HEK293 (cell line): ENCODE measurements around the gene LHFPL3.
A peak's percentile ranks its signal among the peaks of the same experiment; 100 is the strongest.

Experiments
- CTCF ChIA-PET: fragments of 350-600 bp; formaldehyde crosslinking; extraction: SDS; loops from one replicate; lab custom pipeline; 2021; ENCODE audit warnings: antibody characterized with exemption; lab: Yijun Ruan, JAX
- POLR2A ChIA-PET: fragments of 300-600 bp; formaldehyde crosslinking; extraction: SDS; loops from one replicate; lab custom pipeline; 2020; ENCODE audit warnings: antibody characterized with exemption, inconsistent platforms; lab: Yijun Ruan, JAX
- H3K27ac ChIP-seq: fragments of 200-500 bp; sonication (Bioruptor generic); 2 replicates; pipeline ENCODE4 v1.5.1; 2014; ENCODE audit warnings: low read depth, low read length, control low read depth, inconsistent platforms; ENCODE audit errors: extremely low read depth
- H3K36me3 ChIP-seq, 2 experiments: fragments of 200-500 bp in 1 of 2; sonication (Bioruptor generic) in 1 of 2; 1 replicate in 1 of 2; 2 replicates in 1 of 2; pipeline ENCODE4 v1.5.1; 2014 to 2017; ENCODE audit warnings: inconsistent platforms in 2 of 2, low read length in 2 of 2; ENCODE audit not compliant: control insufficient read depth in 2 of 2, insufficient read depth in 1 of 2
- H3K4me1 ChIP-seq: fragments of 200-500 bp; sonication (Bioruptor generic); 2 replicates; pipeline ENCODE4 v1.5.1; 2014; ENCODE audit warnings: mild to moderate bottlenecking, low read length, inconsistent platforms; ENCODE audit not compliant: control insufficient read depth, insufficient read depth
- H3K4me3 ChIP-seq: 2 replicates; pipeline ENCODE4 v1.5.1; 2011; ENCODE audit warnings: low read depth, mild to moderate bottlenecking, control low read depth, low read length, moderate library complexity
- H3K9me3 ChIP-seq: fragments of 200-500 bp; sonication (Bioruptor generic); 2 replicates; pipeline ENCODE4 v1.5.1; 2014; ENCODE audit warnings: low read depth, low read length, inconsistent platforms; ENCODE audit not compliant: control insufficient read depth, insufficient read depth
- GLIS1 ChIP-seq: fragments of 450-650 bp; formaldehyde crosslinking; IDR thresholded peaks from 2 replicates; pipeline ENCODE4 v1.5.1; 2016; ENCODE audit warnings: missing biosample characterization, missing genetic modification characterization
- GLIS2 ChIP-seq: fragments of 450-650 bp; formaldehyde crosslinking; IDR thresholded peaks from 2 replicates; pipeline ENCODE4 v1.5.1; 2016; ENCODE audit warnings: missing biosample characterization, missing genetic modification characterization
- PRDM1 ChIP-seq: fragments of 450-650 bp; formaldehyde crosslinking; IDR thresholded peaks from 2 replicates; pipeline ENCODE4; 2016; ENCODE audit warnings: missing biosample characterization, missing genetic modification characterization
- SALL2 ChIP-seq: fragments of 450-650 bp; formaldehyde crosslinking; IDR thresholded peaks from 2 replicates; pipeline ENCODE4 v1.5.0; 2017; ENCODE audit warnings: missing biosample characterization, mild to moderate bottlenecking, missing genetic modification characterization, borderline replicate concordance
- WT1 ChIP-seq: fragments of 450-650 bp; formaldehyde crosslinking; IDR thresholded peaks from 2 replicates; pipeline ENCODE4 v1.5.1; 2016; ENCODE audit warnings: missing biosample characterization, missing genetic modification characterization
- ZBTB21 ChIP-seq: fragments of 450-650 bp; formaldehyde crosslinking; IDR thresholded peaks from 2 replicates; pipeline ENCODE4 v1.5.1; 2017; ENCODE audit warnings: missing biosample characterization, missing genetic modification characterization
- ZBTB8A ChIP-seq: fragments of 450-650 bp; formaldehyde crosslinking; IDR thresholded peaks from 2 replicates; pipeline ENCODE4 v1.5.1; 2016; ENCODE audit warnings: missing biosample characterization, missing genetic modification characterization
- ZNF184 ChIP-seq: fragments of 450-650 bp; IDR thresholded peaks from 2 replicates; pipeline ENCODE4 v1.5.1; 2018; ENCODE audit warnings: missing biosample characterization, mild to moderate bottlenecking, missing genetic modification characterization
- ZNF239 ChIP-seq: fragments of 450-650 bp; formaldehyde crosslinking; IDR thresholded peaks from 2 replicates; pipeline ENCODE4 v1.5.1; 2016; ENCODE audit warnings: missing biosample characterization, missing genetic modification characterization
- ZNF266 ChIP-seq: fragments of 450-650 bp; formaldehyde crosslinking; IDR thresholded peaks from 2 replicates; pipeline ENCODE4 v1.5.1; 2016; ENCODE audit warnings: missing biosample characterization, missing genetic modification characterization, low read depth
- ZNF280C ChIP-seq: fragments of 450-650 bp; formaldehyde crosslinking; IDR thresholded peaks from 2 replicates; pipeline ENCODE4 v1.5.1; 2016; ENCODE audit warnings: missing biosample characterization, missing genetic modification characterization
- ZNF302 ChIP-seq: fragments of 450-650 bp; formaldehyde crosslinking; IDR thresholded peaks from 2 replicates; pipeline ENCODE4 v1.5.1; 2016; ENCODE audit warnings: missing biosample characterization, missing genetic modification characterization, low read depth
- ZNF324 ChIP-seq: fragments of 450-650 bp; formaldehyde crosslinking; IDR thresholded peaks from 2 replicates; pipeline ENCODE4 v1.5.1; 2016; ENCODE audit warnings: missing biosample characterization, missing genetic modification characterization
- ZNF404 ChIP-seq: fragments of 450-650 bp; formaldehyde crosslinking; IDR thresholded peaks from 2 replicates; pipeline ENCODE4 v1.5.1; 2017; ENCODE audit warnings: missing biosample characterization, missing genetic modification characterization
- ZNF416 ChIP-seq: fragments of 450-650 bp; formaldehyde crosslinking; IDR thresholded peaks from 2 replicates; pipeline ENCODE4 v1.5.1; 2016; ENCODE audit warnings: missing biosample characterization, missing genetic modification characterization
- ZNF488 ChIP-seq: fragments of 450-650 bp; formaldehyde crosslinking; IDR thresholded peaks from 2 replicates; pipeline ENCODE4 v1.5.1; 2016; ENCODE audit warnings: missing biosample characterization, missing genetic modification characterization

Gene LHFPL3

GRCh38 chr7:104914421-104914820 lies 586.0 kb downstream of the LHFPL3 start:
- H3K27ac ChIP-seq: no peak overlapping the region
- no peak overlapping the region for H3K4me3 ChIP-seq
- POLR2A ChIA-PET: no interaction called here
- H3K4me1 ChIP-seq: no peaks in the 10 kb centered on the region
- CTCF ChIA-PET: interaction anchor here (0.6 to 4.1 kb wide), 3 partner anchors 14 to 178 kb away, joined by 3 to 18 read pairs (median 3); no protein-coding TSS in a partner anchor
- no peaks in the 10 kb centered on the region for H3K9me3 ChIP-seq
- peak; percentile 60 for TF ChIP-seq GLIS1
- no peak for TF ChIP-seq ZBTB21 (tag by site-specific recombination)
- no peak for TF ChIP-seq ZNF404 (tag by site-specific recombination)
- H3K36me3 ChIP-seq: no peaks in the 10 kb centered on the region

GRCh38 chr7:104921596-104921995 lies 593.2 kb downstream of the LHFPL3 start:
- Histone ChIP-seq H3K27ac (no peak overlapping the region), H3K4me3 (no peak overlapping the region), H3K36me3 (no peaks in the 10 kb centered on the region), H3K9me3 (no peaks in the 10 kb centered on the region), H3K4me1 (no peaks in the 10 kb centered on the region)
- TF ChIP-seq PRDM1 (tag by site-specific recombination) (no peak), WT1 (no peak)
- ChIA-PET POLR2A (no interaction called here), CTCF (interaction anchor here (0.9 to 2.6 kb wide), 6 partner anchors 23 to 279 kb away, joined by 3 to 11 read pairs (median 4); no protein-coding TSS in a partner anchor)

- H3K27ac ChIP-seq: no peak overlapping the region
- TF ChIP-seq ZNF488 (tag by site-specific recombination): no peak
- no peak for TF ChIP-seq ZNF280C
- TF ChIP-seq ZNF184 (tag by site-specific recombination): 0 out of 2 replicates have a peak, but pooled peaks have one; percentile 34
- TF ChIP-seq ZBTB8A (tag by site-specific recombination): 0 out of 2 replicates have a peak, but pooled peaks have one; percentile 12
- no peak for TF ChIP-seq ZNF266 (tag by site-specific recombination)
- no peak for TF ChIP-seq ZNF302
- no peak for TF ChIP-seq GLIS2 (tag by site-specific recombination)
- TF ChIP-seq PRDM1 (tag by site-specific recombination): no peak
- TF ChIP-seq ZNF416 (tag by site-specific recombination): no peak
- TF ChIP-seq ZNF239 (tag by site-specific recombination): no peak
- no peak for TF ChIP-seq ZNF324 (tag by site-specific recombination)
- TF ChIP-seq SALL2 (tag by site-specific recombination): no peak
- H3K9me3 ChIP-seq: no peaks in the 10 kb centered on the region
- H3K36me3 ChIP-seq: no peaks in the 10 kb centered on the region
- H3K4me1 ChIP-seq: no peaks in the 10 kb centered on the region
- H3K4me3 ChIP-seq: no peak overlapping the region
- ChIA-PET CTCF (interaction anchor here (0.5 to 2.6 kb wide), 17 partner anchors 12 to 1402 kb away, joined by 3 to 11 read pairs (median 4); partner anchors contain the start of gene RINT1), POLR2A (no interaction called here)
Observed at GRCh38 chr7:104922182-104923009, 594.0 kb downstream of the LHFPL3 start.
